COLO668 (cell line): Measurements from ENCODE around the gene IL17C.
"Not testable (repeated sequence)": the region's sequence is repeated elsewhere in the genome, so short reads cannot be mapped to it uniquely, and the experiment has no call there.

Experiments used
- DNase-seq: peaks from one replicate; lab custom pipeline; 2025; ENCODE audit not compliant: unreplicated experiment; lab: John Stamatoyannopoulos, UW

Gene IL17C

DNA sequence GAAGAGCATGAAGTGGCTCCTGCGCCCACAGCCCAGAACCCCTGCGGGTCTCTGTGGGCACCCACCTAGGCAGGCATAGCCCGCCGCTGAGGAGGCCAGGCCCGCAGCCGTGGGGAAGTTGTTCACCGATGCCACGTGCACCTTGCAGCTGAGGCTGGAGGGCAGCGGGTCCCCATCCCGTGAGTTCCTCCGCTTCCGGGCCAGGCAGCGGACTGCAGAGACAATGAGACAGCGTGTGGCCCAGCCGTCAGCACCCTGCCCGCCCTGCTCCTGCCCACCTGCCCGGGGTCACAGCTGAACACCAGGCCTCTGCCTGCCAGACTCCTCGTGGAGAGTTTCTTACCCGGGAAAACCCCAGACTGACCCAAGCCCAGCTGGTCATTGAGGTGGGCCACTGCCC, 19.0 kb downstream of the IL17C start:
- no peak for DNase-seq

DNA sequence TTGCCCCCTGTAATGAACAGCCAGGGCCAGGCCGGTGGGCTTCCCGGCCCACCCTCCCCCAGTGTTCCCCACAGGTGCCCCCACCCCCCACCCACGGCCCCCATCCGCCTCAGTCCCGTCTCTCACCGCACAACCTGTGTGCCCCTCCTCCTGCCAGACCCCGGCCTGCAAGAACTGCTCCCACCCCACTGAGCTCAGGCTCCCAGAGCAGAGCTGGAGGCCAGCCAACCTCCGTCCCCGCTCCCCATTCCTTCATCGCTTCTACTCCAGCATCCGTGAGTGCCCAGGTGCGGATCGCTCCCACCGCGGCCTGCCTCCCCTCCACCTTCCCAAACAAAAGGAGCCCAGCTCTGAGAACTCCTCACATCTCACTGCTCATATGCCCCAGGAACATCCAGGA, 20.3 kb downstream of the IL17C start:
- no peak for DNase-seq

DNA sequence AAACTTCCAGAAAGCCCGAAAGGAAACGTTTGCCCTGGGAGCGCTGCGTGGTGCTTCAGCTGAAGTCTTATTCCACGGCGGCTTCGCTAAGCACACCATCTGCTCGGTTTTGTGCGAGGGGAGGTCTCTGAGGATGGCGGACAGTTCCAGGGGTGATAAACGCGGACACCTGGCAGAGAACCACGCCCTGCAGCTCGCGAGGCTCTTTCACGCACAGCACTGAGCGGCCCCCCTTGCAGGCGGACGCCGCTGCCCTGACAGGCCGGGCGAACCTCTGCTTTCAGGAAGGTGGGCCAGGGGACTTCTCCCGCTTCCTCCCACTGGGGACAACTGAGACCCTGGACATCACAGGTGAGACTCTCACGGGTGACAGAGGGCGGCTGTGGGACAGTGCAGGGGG, 20.8 kb downstream of the IL17C start:
- DNase-seq = no peak

DNA sequence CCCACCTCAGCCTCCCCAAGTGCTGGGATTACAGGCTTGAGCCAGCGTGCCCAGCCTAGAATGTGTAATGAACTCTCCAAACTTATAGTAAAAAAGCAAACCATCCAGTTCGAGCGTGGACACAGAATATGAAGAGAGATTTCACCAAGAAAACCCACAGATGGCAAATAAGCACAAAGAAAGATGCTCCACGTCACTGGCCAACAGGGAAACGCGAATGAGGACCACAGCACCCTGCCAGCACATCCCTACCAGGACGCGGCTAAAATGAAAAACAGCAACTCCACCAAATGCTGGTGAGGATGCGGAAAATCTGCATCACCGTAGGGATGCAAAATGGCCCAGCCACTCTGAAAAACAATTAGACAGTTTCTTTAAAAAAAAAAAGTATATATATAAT, 23.1 kb downstream of the IL17C start:
- no peak for DNase-seq

DNA sequence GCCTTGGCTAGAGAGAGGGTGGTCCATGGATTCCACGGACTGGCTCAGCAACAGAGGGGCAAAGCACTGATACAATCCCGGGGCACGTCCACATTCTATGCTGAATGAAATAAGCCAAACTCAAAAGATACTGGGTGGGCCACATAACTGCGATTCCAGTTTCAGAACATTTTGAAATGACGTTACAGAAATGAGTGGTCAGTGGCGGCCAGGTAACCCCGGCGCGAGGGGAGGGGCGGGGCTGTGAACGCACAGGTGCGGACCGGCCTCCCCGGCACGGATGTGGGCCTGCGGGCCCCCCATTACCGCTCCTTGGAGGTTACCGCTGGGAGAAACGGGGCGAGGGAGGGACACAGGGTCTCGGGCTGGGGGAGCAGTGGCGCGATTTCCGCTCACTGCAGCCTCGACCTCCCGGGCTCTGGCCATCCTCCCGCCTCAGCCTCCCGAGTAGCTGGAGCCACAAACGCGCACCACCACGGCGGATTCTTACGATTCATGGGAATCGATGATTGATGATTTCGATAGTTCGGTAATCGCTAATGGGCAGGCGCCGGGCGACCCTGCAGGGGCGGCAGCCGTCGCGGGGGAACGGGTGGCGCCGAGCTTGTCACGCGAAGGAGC, 24.0 kb downstream of the IL17C start:
- DNase-seq = no peak

DNA sequence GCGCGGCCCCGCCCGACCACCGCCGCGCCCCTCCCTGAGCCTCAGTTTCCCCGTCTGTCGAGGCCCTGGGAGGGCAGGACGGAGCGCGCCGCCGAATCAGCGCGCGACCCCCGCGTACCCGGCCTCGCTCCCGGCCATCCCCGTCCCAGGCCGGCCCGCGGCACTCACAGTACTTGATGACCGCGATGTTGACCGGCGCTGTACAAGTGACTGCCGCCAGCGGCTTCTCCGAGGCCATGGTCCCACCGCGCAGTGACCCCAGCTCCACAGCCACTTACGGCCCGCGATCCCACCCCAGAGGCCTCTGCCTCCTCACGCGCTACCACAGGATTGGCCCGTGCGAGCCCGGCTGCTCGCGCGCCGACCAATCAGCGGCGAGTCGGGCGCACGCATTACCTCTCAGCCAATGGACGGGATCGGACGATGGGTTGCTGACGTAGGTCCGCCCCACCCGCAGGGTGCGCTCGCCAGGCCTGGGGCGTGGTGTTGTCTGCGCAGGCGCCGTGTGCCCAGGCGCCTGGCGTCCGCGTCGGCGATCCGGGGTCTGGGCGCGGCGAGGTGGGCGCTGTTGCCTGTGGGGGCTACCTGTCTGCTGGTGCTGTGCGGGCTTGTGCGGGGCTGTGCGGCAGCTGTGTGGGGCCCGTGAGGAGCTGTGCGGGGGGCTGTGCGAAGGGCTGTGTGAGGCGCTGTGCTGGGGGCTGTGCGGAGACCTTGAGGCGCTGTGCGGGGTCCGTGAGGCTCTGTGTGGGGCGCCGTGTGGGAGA, 24.7 kb downstream of the IL17C start, which contains the start of gene MVD:
Gene MVD, minus strand, starts transcription at position 249 of the 764 bp plus-strand sequence. Its CDS starts 11 bp downstream, at position 238.
- DNase-seq = peak; percentile 97

DNA sequence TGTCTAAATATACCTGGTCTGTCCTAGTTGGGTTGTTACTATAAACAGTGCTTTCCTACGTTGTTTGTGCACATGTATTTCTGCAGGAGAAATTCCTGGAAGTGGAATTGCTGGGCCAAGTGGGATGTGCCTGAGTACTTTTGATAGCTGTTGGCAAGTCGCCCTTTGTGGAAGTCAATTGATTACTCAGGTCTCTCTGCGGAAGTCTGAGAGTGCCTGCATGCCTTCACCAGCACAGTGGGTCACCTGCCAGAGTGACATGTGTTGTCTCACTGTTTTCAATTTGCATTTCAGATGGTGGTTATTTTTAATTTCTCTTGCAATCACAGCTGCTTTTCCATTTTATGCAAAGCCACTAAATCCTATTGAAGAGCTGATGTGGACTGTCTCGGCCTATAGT, 26.8 kb downstream of the IL17C start:
- no peak for DNase-seq

DNA sequence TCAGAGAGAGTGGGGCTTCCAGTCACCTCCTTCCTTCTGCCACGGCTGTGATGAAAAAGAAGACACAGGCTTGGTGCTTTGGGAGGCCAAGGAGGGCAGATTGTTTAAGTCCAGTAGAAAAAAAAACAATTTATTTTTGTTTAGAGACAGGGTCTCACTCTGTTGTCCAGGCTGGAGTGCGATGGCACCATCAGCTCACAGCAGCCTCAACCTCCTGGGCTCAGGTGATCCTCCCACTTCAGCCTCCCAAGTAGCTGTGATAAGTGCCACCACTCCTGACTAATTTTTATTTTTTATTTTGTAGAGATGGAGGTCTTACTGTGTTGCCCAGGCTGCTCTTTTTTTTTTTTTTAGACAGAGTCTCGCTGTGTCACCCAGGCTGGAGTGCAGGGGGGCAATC, 27.2 kb downstream of the IL17C start:
- no peak for DNase-seq

DNA sequence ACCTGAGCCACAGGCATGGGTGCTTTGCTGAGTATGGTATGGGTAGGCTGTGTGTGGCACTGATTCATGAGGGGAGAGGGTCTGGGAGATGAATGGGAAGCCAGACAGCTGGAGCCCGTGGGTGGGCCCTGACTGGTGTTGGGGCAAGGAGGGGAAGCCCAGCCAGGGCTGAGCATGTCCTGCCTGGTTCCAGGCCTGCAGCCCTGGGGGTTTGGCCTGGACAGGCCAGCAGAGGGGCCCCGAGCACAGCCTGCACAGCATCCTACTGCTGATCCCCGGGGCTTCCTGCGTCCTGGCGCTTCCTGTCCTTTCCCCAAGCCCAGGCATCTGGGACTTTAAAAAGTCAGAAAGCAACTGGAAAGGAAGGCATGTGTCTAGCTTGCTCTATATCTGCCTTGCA, 29.1 kb downstream of the IL17C start:
- no peak for DNase-seq

DNA sequence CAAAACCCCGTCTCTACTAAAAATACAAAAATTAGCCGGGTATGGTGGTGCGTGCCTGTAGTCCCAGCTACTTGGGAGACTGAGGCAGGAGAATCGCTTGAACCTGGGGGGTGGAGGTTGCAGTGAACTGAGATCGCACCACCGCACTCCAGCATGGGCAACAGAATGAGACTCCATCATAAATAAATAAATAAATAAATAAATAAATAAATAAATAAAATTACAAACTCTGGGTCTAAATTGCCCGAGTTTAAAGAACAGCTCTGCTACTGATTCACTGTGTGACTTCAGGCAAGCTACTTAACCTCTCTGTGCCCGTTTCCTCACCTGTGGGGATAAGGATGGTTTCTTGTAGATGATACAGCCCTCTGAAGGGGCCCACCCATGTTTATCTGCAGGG, 31.1 kb downstream of the IL17C start:
- DNase-seq = not testable (repeated sequence)

DNA sequence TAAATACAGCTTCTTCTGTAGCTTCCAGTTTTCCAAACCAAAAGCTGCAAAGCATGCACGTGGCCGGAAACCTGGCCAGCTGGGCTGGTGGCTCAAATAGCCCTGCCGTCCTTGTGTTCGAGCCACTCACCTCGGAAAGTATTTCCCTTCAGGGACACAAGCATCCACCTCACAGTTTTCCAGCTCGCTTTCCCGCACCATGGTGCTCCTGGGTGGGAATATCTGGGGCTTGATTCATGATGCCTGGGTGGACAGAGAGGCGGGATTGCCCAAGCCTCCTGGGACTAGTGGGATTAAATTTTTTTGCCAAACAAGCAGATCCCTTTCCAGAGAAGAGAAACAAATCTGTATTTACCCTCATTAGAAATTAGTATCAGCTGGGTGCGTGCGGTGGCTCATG, 31.6 kb downstream of the IL17C start:
- DNase-seq = no peak

DNA sequence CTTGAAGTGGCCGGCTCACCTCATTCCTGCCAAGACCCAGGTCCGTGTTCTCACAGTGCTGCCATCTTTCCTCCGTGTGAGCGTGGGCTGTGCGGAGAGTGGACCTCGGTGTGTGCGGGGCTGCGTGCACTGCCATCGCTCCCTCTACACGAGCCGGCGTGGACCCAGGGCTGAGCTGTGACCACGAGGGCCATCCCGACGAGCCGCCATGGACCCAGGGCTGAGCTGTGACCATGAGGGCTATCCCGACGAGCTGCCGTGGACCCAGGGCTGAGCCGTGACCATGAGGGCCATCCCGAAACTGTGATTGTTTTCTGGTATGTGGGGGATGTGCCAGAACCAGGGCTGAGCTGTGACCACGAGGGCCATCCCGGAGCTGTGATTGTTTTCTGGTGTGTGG, 33.4 kb downstream of the IL17C start:
- DNase-seq = no peak

DNA sequence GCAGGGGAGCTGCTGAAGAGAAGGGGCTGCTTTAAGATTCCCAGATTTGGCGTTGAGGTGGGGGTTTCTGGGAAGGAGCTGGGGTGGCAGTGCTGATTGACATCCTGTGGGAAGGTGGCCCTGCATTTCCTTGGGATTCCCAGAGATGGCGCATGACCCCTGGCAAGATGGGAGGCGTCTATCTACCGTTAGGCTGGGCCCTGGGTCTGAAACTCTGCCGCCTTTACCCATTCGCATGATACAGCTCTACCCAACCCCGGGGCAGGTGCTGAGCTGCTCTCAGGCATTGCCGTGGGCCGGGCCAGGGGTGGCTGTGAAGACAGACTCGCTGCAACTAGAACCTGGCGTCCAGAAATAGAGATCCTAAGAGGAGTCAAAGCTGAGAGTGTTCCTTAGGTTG, 34.4 kb downstream of the IL17C start:
- DNase-seq = peak; percentile 54

DNA sequence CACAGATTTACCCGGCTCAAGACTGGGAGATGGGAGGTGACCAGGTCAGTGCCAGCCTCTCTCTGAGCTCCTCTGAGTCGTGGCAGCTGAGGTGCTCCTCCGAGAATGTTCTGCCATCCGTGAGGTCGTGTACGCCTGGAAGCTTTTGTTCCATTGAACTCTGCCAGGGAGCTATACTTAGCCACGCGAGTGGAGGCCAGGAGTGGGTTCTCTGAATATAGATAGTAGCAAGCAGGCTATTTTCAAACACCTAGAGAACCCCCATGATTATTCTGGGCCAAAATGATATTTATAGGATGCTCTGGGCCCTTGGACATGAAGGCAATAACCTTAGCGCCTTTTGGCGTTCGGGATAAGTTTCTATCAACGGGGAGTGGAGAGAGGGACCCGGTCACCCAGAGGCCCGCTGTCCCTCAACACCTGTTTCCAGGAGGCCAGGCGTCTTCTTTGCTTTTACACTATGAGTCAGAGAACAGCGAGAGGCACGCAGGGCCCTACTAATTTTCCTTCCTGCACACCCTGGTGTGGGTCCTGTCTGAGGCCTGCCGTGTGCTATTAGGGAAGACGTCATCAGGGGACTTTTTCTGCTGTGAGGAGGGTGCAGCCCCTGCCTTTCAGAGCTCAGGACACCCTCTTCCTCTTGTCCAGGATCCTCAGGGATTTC, 35.5 kb downstream of the IL17C start:
- DNase-seq = no peak

DNA sequence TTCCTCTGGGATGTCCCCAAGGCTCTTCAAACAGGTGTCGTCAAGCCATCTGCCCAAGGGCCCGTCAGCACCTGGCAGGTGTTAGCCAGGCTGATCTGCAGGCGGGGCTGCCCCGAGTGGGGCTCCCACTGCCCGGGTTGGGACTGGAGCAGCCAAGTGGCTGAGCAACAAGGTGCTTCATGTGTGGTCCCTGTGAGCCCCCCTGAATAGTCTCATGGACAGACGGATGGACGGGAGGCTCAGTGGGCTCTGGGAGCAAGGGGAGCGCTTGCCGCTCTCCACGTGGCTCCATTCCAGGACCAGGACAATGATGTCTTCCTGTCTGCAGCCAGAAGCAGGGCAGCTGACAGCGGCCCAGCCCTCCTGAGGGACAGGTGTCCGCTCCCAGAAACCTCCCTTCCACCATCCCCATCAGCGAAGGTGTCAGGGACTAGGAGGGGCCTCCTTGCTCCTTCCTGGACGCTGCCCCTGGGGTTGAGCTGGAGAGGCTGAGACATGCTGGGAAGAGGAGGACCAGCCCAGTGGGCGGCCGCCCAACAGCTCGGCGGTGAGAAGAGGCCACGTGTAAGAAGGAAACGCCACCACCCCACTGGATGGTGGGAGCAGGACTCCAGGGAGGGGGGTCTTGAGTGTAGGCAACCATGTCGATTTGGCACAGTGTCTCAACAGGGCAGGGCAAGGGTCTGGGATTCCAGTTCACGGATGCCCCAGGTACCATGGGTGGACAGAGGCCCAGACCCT, 38.3 kb downstream of the IL17C start:
- DNase-seq = no peak

DNA sequence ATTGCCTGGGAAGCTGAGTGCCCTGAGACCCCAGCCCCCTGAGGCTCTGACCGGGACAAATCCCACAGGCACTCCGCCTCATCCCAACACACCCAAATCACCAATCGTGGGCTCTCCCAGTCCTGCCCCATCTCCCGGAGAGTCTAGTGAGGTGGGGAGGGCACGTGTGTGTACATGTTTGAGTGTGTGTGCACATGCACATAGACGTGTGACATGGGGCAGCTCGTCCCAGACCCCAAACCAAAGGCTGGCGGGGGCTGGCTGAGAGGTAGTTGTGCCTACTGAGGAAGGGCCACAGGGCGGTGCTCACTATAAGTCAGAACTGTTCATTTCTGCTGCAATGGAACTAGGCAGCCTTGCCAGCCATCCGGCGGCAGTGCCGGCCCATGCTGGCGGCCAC, 39.3 kb downstream of the IL17C start:
- DNase-seq = no peak

DNA sequence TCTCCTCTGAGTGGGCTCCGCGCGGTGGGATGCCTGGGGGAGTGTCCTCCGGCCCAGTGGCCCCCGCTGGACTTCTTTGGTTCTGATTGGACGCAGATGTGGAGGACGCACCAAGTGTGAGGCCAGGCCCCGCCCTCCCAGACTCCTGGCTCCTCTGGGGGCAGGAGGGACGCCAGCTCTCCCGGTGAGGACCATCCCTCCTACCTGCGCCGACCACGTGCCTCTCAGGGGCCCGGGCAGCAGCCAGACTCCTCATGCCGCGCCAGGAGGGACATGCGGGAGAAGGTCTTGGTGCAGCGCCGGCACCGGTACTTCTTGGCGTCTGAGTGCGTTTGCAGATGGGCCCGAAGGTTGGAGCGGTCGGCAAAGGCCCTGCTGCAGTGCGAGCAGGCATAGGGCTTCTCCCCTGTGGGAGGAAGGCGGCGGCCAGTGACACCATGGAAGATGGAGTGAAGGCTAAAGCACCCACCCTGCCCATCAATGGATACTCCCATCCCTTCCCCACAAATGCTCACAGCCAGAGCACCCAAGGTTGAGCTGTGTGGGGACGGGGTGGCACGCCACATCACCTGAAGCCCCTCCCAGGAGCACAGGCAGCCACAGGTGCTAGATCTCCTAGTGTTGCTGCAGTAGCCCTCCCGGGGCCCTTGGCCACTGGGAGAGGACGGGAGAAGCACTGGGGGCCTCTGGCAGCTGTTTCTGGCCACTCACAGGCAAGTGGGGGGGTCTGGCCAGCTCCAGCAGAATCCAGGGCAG, 40.0 kb downstream of the IL17C start:
- no peak for DNase-seq

DNA sequence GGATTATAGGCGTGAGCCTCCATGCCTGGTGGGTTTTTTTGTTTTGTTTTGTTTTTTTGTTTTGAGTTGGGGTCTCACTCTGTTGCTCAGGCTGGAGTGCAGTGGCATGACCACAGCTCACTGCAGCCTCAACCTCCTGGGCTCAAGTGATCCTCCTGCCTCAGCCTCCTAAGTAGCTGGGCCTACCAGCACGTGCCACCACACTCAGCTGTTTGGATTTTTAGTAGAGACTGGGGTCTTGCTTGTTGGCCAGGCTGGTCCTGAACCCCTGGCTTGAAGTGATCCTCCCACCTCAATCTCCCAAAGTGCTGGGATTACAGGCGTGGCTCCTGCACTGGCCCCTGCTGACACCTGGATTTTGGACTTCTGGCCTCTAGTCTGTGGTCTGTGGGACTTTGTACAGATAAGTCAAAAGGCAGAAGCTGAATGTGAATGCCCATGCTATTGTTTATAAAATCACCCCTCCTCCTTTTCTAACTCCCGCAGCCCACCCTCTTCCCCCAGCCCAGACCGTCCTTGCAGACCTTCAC, 42.2 kb downstream of the IL17C start:
- DNase-seq = no peak

DNA sequence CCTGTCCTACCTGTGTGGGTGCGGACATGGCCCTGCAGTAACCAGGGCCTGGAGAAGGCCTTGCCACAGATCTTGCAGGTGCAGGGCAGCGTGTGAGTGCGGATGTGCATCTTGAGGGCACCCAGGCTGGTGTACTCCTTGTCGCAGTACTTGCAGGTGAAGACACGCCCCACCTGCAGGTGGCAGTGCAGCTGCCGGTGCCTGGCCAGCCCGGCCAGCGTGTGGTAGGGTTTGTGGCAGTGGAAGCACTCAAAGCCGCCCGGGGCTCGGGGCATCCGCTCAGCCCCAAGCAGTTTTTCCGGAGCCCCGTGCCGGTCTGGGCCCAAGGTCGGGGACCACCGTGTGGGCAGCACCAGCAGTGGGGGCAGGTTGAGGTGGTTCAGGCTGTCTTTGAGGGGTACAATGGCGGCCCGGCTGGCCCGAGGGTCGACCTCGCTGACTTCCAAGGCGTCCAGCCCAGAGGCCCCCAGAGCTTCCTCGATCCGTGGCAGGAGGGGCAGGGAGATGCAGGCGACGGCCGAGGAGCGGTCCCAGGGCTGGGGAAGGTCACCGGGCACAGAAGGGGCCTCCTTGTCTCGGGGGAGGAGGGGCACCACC, 42.8 kb downstream of the IL17C start:
- peak; percentile 52 for DNase-seq
